ENCODE results near the gene KRTAP5-7.
"Not testable (repeated sequence)": the region's sequence is repeated elsewhere in the genome, so short reads cannot be mapped to it uniquely, and the experiment has no call there.

The KRTAP5-7 gene, protein sequence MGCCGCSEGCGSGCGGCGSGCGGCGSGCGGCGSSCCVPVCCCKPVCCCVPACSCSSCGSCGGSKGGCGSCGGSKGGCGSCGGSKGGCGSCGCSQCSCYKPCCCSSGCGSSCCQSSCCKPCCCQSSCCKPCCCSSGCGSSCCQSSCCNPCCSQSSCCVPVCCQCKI

GRCh38 chr11:71526796-71527575 lies at the start of gene KRTAP5-7:
Gene KRTAP5-7 (plus strand): TSS chr11:71527267. CDS start chr11:71527301, 34 bp downstream.
- ATAC-seq (ENCODE audit: low read depth): not testable (repeated sequence)

GRCh38 chr11:71477641-71478527 lies 49.2 kb upstream of the KRTAP5-7 start:
- Mint-ChIP-seq H3K36me3 (peaks cover 45% of the 10 kb centered on the region), H3K4me1 (no peaks in the 10 kb centered on the region), H3K27me3 (no peaks in the 10 kb centered on the region), H3K4me3 (no peak overlapping the region), H3K27ac (no peak overlapping the region), H3K9me3 (no peaks in the 10 kb centered on the region)
- DNase-seq (ENCODE audit: low spot score in 2 of 2): no peak
- no peak for ATAC-seq (ENCODE audit: low read depth)

More at GRCh38 chr11:71526796-71527575, at the start of gene KRTAP5-7:
- DNase-seq (ENCODE audit: low spot score in 2 of 2); H3K27me3 Mint-ChIP-seq; H3K9me3 Mint-ChIP-seq; H3K4me3 Mint-ChIP-seq; H3K36me3 Mint-ChIP-seq; H3K27ac Mint-ChIP-seq; H3K4me1 Mint-ChIP-seq: not testable (repeated sequence)

DNA sequence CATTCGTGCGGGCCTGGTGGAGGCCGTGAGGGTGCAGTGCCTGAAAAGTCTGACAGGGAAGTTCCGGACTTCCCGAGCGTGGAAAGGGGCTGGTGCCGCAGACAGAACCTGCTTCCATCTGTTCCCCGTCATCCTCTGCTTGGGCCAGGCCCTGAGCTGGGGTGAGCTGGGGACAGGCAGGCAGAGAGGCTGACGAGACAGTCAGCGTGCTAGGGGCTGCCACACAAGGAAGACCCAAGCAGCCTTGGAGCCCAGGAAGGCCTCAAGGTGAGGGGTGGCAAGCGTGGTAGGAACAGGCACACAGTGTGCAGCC lies 48.6 kb upstream of the KRTAP5-7 start:
- Mint-ChIP-seq H3K36me3 (peaks cover 48% of the 10 kb centered on the region), H3K27ac (no peak overlapping the region)

DNA sequence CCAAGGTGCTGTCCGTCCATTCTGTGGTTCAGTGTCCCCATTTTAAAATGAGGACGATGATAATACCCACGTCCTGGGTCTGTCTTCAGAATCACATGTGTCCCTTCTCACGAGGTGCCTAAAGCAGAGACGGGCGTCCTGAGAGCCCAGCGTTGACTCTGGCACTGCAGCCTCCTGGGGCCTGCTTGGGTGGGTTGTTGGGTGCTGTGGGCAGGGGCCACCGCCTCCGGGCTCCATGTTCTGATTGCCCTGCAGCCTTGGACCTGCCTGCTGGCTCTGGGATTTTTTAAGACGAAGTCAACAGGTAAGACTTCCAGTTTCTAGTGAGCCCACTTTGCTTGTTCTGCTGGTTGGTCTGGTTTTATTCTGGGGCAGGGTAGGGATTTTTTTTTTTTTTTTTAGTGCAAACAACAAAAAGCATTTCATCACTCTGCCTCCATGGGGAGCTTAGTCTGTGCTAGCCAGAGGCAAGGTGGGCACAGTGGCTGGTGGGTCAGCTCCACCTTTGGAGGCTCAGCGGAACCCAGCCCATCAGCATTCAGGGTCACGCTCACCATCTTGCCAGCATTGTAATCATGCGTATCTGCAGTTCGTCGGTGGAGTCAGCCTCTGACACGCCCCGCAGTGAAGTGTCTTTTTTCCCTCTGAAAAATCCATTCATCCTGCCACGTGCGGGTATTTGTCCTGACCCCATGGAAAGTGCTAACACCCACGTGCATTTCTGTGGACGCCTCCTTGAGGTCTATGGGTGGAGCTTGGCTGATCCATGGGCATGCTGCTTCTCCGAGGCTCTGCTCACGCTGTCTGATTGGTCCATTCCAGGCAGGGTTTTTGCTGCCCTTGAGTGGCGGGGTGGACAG lies 45.7 kb upstream of the KRTAP5-7 start:
- ATAC-seq (ENCODE audit: low read depth) (no peak), DNase-seq (ENCODE audit: low spot score in 2 of 2) (no peak)
- Mint-ChIP-seq H3K36me3 (peaks cover 59% of the 10 kb centered on the region), H3K27ac (no peak overlapping the region), H3K27me3 (no peaks in the 10 kb centered on the region), H3K4me1 (peaks cover 3% of the 10 kb centered on the region), H3K4me3 (no peak overlapping the region), H3K9me3 (no peaks in the 10 kb centered on the region)

More for the DNA sequence above, 48.6 kb upstream of the KRTAP5-7 start:
- Mint-ChIP-seq H3K4me1 (no peaks in the 10 kb centered on the region), H3K9me3 (no peaks in the 10 kb centered on the region), H3K4me3 (no peak overlapping the region), H3K27me3 (no peaks in the 10 kb centered on the region)
- no peak for DNase-seq (ENCODE audit: low spot score in 2 of 2)
- no peak for ATAC-seq (ENCODE audit: low read depth)

DNA sequence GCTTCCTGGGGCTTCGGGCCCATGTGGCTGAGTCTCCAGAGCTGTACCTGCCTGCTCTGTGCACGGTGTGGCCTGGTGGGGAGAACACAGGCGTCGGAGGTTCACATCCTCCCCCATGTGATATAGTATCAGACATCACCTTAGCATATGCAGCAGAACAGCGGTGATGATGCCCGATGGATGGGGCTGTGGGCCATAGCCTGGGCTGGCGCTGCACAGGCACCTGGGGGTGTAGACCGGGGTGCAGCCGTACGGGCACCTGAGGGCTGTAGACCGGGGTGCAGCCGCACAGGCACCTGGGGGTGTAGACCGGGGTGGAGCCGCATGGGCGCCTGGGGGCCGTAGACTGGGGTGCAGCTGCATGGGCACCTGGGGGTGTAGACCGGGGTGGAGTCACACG lies 44.9 kb upstream of the KRTAP5-7 start:
- H3K27me3 Mint-ChIP-seq: no peaks in the 10 kb centered on the region
- no peak overlapping the region for H3K4me3 Mint-ChIP-seq
- no peaks in the 10 kb centered on the region for H3K9me3 Mint-ChIP-seq
- H3K4me1 Mint-ChIP-seq: peaks cover 4% of the 10 kb centered on the region
- H3K27ac Mint-ChIP-seq: no peak overlapping the region
- DNase-seq (ENCODE audit: low spot score in 2 of 2) (no peak), ATAC-seq (ENCODE audit: low read depth) (no peak)
- peaks cover 59% of the 10 kb centered on the region for H3K36me3 Mint-ChIP-seq

- ATAC-seq (ENCODE audit: low read depth) (no peak), DNase-seq (ENCODE audit: low spot score in 2 of 2) (no peak)
- H3K9me3 Mint-ChIP-seq: no peaks in the 10 kb centered on the region
- H3K4me3 Mint-ChIP-seq: no peak overlapping the region
- H3K27ac Mint-ChIP-seq: no peak overlapping the region
- H3K4me1 Mint-ChIP-seq: peaks cover 4% of the 10 kb centered on the region
- H3K36me3 Mint-ChIP-seq: peaks cover 56% of the 10 kb centered on the region
- H3K27me3 Mint-ChIP-seq: no peaks in the 10 kb centered on the region
These were observed 44.2 kb upstream of the KRTAP5-7 start for GRCh38 chr11:71482746-71483364.

DNA sequence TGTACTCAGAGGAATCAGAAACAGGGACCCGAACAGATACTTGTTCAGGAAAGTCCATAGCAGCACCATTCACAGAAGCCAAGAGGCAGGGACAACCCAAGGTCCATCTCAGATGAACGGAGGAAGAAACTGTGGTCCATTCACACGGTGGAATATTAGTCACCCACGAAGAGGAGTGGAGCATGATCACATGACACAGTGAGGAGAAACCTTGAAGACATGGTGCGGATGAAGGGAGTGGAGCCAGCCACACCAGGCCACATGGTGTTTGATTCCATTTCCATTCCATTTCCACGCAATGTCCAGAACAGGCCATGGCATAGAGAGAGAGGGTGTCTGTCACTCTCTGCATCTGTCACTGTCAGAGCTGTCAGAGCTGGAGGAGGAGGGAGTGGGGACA lies 43.4 kb upstream of the KRTAP5-7 start:
- no peak for ATAC-seq (ENCODE audit: low read depth)
- no peak overlapping the region for H3K4me3 Mint-ChIP-seq
- no peaks in the 10 kb centered on the region for H3K27me3 Mint-ChIP-seq
- no peak for DNase-seq (ENCODE audit: low spot score in 2 of 2)
- H3K9me3 Mint-ChIP-seq: no peaks in the 10 kb centered on the region
- H3K27ac Mint-ChIP-seq: no peak overlapping the region
- peaks cover 6% of the 10 kb centered on the region for H3K4me1 Mint-ChIP-seq
- H3K36me3 Mint-ChIP-seq: peaks cover 55% of the 10 kb centered on the region

- ATAC-seq (ENCODE audit: low read depth) (no peak), DNase-seq (ENCODE audit: low spot score in 2 of 2) (no peak)
- no peaks in the 10 kb centered on the region for H3K27me3 Mint-ChIP-seq
- H3K4me3 Mint-ChIP-seq: no peak overlapping the region
- no peaks in the 10 kb centered on the region for H3K9me3 Mint-ChIP-seq
- peaks cover 6% of the 10 kb centered on the region for H3K4me1 Mint-ChIP-seq
- no peak overlapping the region for H3K27ac Mint-ChIP-seq
- peaks cover 56% of the 10 kb centered on the region for H3K36me3 Mint-ChIP-seq
These were observed 42.6 kb upstream of the KRTAP5-7 start for GRCh38 chr11:71484248-71485062.

DNA sequence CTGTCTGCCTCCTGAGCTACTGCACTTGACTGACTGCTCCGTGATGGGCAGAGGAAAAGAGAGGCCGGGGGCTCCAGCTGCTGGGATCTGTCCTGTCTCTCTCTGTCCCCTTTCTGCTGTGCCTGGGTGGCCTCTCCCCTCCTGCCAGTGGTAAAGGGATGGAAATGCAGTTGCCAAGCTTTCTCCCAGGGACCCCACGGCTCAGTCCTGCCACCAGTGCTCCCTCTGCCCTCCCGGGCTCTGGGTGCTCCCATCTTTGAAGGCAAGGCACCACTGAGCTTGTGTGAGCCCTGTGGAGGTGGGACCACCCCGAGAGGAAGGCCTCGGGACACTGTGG lies 42.0 kb upstream of the KRTAP5-7 start:
- Mint-ChIP-seq H3K27me3 (no peaks in the 10 kb centered on the region), H3K4me3 (no peak overlapping the region)

GRCh38 chr11:71485466-71485865 lies 41.6 kb upstream of the KRTAP5-7 start:
- DNase-seq (ENCODE audit: low spot score in 2 of 2): no peak
- H3K27ac Mint-ChIP-seq: no peak overlapping the region
- peaks cover 55% of the 10 kb centered on the region for H3K36me3 Mint-ChIP-seq
- no peak for ATAC-seq (ENCODE audit: low read depth)
- H3K4me1 Mint-ChIP-seq: peaks cover 6% of the 10 kb centered on the region
- H3K9me3 Mint-ChIP-seq: no peaks in the 10 kb centered on the region
- H3K4me3 Mint-ChIP-seq: no peak overlapping the region
- H3K27me3 Mint-ChIP-seq: no peaks in the 10 kb centered on the region

More for the DNA sequence above, 42.0 kb upstream of the KRTAP5-7 start:
- no peak for DNase-seq (ENCODE audit: low spot score in 2 of 2)
- Mint-ChIP-seq H3K4me1 (peaks cover 6% of the 10 kb centered on the region), H3K9me3 (no peaks in the 10 kb centered on the region), H3K36me3 (peaks cover 53% of the 10 kb centered on the region), H3K27ac (no peak overlapping the region)
- no peak for ATAC-seq (ENCODE audit: low read depth)

- Mint-ChIP-seq H3K9me3 (no peaks in the 10 kb centered on the region), H3K27me3 (no peaks in the 10 kb centered on the region), H3K27ac (no peak overlapping the region), H3K4me1 (peaks cover 7% of the 10 kb centered on the region), H3K36me3 (peaks cover 58% of the 10 kb centered on the region), H3K4me3 (no peak overlapping the region)
- DNase-seq (ENCODE audit: low spot score in 2 of 2): no peak
- ATAC-seq (ENCODE audit: low read depth): no peak
These were observed 40.7 kb upstream of the KRTAP5-7 start for GRCh38 chr11:71486320-71486719.

DNA sequence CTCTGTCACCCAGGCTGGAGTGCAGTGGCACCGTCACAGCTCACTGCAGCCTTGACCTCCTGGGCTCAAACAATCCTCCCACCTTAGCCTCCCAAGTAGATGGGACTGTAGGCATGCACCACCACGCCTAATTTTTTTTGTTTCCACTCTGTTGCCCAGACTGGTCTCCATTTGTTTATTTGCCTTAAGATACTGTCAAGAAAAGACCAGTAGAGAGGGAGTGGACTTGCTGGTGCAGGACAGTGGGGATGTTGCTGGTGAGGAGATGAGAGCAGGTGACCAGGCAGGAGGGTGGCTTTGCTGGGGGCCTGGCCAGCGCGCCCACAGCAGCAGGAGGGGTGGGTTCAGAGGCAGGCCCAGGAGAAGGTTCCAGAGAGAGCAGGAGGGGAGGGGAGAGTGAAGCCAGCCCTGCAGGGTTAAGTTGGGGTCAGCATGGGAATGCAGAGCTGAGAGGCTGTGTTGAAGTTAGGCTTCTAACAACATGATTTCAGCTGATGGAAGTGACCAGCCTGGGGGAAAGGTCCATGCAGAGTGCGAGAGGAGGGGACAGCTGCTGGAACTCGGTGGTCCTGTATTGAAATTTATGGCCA lies 38.3 kb upstream of the KRTAP5-7 start:
- ATAC-seq (ENCODE audit: low read depth): no peak
- Mint-ChIP-seq H3K36me3 (peaks cover 59% of the 10 kb centered on the region), H3K27ac (peak overlapping the region; percentile 46), H3K4me1 (peaks cover 7% of the 10 kb centered on the region), H3K4me3 (no peak overlapping the region), H3K9me3 (no peaks in the 10 kb centered on the region), H3K27me3 (no peaks in the 10 kb centered on the region)
- DNase-seq (ENCODE audit: low spot score in 2 of 2): no peak

All from memory B cell (primary cell).